K562 (cell line): ENCODE data around the gene LRMDA. TPM values are rescaled to one million over a fixed set of nuclear protein-coding genes. Genes with fewer than 3 reads are reported as not detected.

Source experiments
- ATAC-seq: fragments of 200-7000 bp; cut with Tn5 transposase; 3 replicates; pipeline ENCODE4 v1.9.1; 2020; ENCODE audit warnings: moderate library complexity
- BruUV-seq: library from RNA; stranded (reverse); fragments of 400-500 nt; replicated peaks from 2 replicates; lab custom pipeline; 2021; lab: Mats Ljungman, UMichigan
- CTCF ChIA-PET: fragments of 300-600 bp; formaldehyde crosslinking; extraction: SDS; loops from one replicate; lab custom pipeline; 2021; ENCODE audit warnings: low intra/inter-chr PET ratio; lab: Yijun Ruan, JAX
- POLR2A ChIA-PET: fragments of 300-600, 350-650 bp; sonication (Branson Sonifier 250); formaldehyde crosslinking; extraction: SDS; loops from one replicate; lab custom pipeline; 2021; ENCODE audit warnings: antibody characterized with exemption, inconsistent platforms; lab: Yijun Ruan, JAX
- DNase-seq, 4 experiments: peaks; one replicate each; pipeline versions ENCODE4 v3.0.0 to v3.0.0-alpha.2; 2011 to 2018; ENCODE audit warnings: low spot score in 3 of 4, mixed read lengths in 3 of 4; ENCODE audit errors: extremely low read depth in 1 of 4
- FAIRE-seq: peaks from 2 replicates; lab custom pipeline; 2011; peaks lifted over from hg19 to GRCh38; lab: Jason Lieb, UNC
- H2AFZ ChIP-seq: 2 replicates; pipeline ENCODE4 v1.6.0; 2011; ENCODE audit warnings: low read depth, low read length, control low read depth, inconsistent platforms
- H3K27ac ChIP-seq: fragments of 200-600 bp; 3 replicates; pipeline ENCODE4 v1.8.0; 2011; ENCODE audit warnings: low read depth, mild to moderate bottlenecking, control low read depth, inconsistent platforms, low read length, moderate library complexity, mixed read lengths; ENCODE audit errors: extremely low read depth
- H3K27me3 ChIP-seq, 2 experiments: fragments of 300-600 bp in 1 of 2; 2 replicates in 1 of 2; 3 replicates in 1 of 2; pipeline versions ENCODE4 v1.6.0 to v1.8.0; 2011; ENCODE audit warnings: inconsistent platforms in 2 of 2, low read length in 2 of 2, mild to moderate bottlenecking in 1 of 2, mixed read lengths in 1 of 2, moderate library complexity in 1 of 2; ENCODE audit not compliant: control insufficient read depth in 2 of 2, insufficient read depth in 2 of 2
- H3K36me3 ChIP-seq: fragments of 300-600 bp; 3 replicates; pipeline ENCODE4 v1.8.0; 2011; ENCODE audit warnings: mild to moderate bottlenecking, low read length, inconsistent platforms; ENCODE audit not compliant: control insufficient read depth, insufficient read depth
- H3K4me1 ChIP-seq, 2 experiments: fragments of 200-600 bp in 1 of 2; replicated peaks in 1 of 2; 2 replicates in 1 of 2; 3 replicates in 1 of 2; pipeline versions ENCODE4 v1.5.1 to v1.8.0; 2011; ENCODE audit warnings: inconsistent platforms in 2 of 2, low read length in 2 of 2, mild to moderate bottlenecking in 1 of 2, mixed read lengths in 1 of 2, moderate library complexity in 1 of 2; ENCODE audit not compliant: control insufficient read depth in 2 of 2, insufficient read depth in 2 of 2
- H3K4me2 ChIP-seq: 2 replicates; pipeline ENCODE4 v1.6.1; 2011; ENCODE audit warnings: low read length, control low read depth, inconsistent platforms, mixed read lengths; ENCODE audit not compliant: insufficient read depth
- H3K4me3 ChIP-seq: fragments of 200-600 bp; sonication (generic), shearing (Covaris generic); 2 replicates; pipeline ENCODE4 v1.5.1; 2016; ENCODE audit warnings: control low read depth, inconsistent platforms
- H3K79me2 ChIP-seq: fragments of 200-600 bp; 3 replicates; pipeline ENCODE4 v1.8.0; 2011; ENCODE audit warnings: low read length, inconsistent platforms; ENCODE audit not compliant: control insufficient read depth, insufficient read depth
- H3K9ac ChIP-seq, 2 experiments: 2 replicates each; pipeline versions ENCODE4 v1.6.0 to v1.6.1; 2011; ENCODE audit warnings: low read depth in 2 of 2, low read length in 2 of 2, control low read depth in 1 of 2, inconsistent platforms in 1 of 2, mild to moderate bottlenecking in 1 of 2, mixed read lengths in 1 of 2; ENCODE audit not compliant: insufficient read depth in 1 of 2
- H3K9me1 ChIP-seq: one replicate; pipeline ENCODE4 v1.6.0; 2011; ENCODE audit warnings: inconsistent platforms, mild to moderate bottlenecking, low read length, moderate library complexity; ENCODE audit not compliant: control insufficient read depth, insufficient read depth
- H3K9me3 ChIP-seq: replicated peaks from 2 replicates; pipeline ENCODE4 v1.5.1; 2011; ENCODE audit warnings: low read depth, low read length, inconsistent platforms; ENCODE audit not compliant: control insufficient read depth, insufficient read depth
- H4K20me1 ChIP-seq: replicated peaks from 2 replicates; pipeline ENCODE4 v1.6.1; 2011; ENCODE audit warnings: low read length, inconsistent platforms, mixed read lengths; ENCODE audit not compliant: control insufficient read depth, insufficient read depth
- BRD9 ChIP-seq: fragments of 450-650 bp; IDR thresholded peaks from 2 replicates; pipeline ENCODE4 v1.6.1; 2018; ENCODE audit warnings: low read depth; ENCODE audit not compliant: partially characterized antibody
- CC2D1A ChIP-seq: fragments of 450-650 bp; IDR thresholded peaks from 2 replicates; pipeline ENCODE4 v1.6.1; 2017; ENCODE audit warnings: mild to moderate bottlenecking
- CEBPG ChIP-seq, 3 experiments: fragments of 200-800 bp in 1 of 3; sonication (Bioruptor generic) in 1 of 3; sonication (generic) in 1 of 3; formaldehyde crosslinking in 1 of 3; IDR thresholded peaks in 2 of 3; conservative IDR thresholded peaks in 1 of 3; 2 replicates each; pipeline versions ENCODE4 v1.6.1 to v1.8.0; 2016 to 2022; ENCODE audit warnings: missing compliant biosample characterization in 2 of 3, missing genetic modification characterization in 2 of 3, mild to moderate bottlenecking in 1 of 3, missing genetic modification reagents in 1 of 3
- ESRRB ChIP-seq: fragments of 250-450 bp; sonication (Bioruptor Pico); IDR thresholded peaks from 2 replicates; pipeline ENCODE4 v1.5.0; 2020; ENCODE audit warnings: mild to moderate bottlenecking, moderate library complexity, borderline replicate concordance
- GTF2E2 ChIP-seq: fragments of 200-800 bp; sonication (Bioruptor generic); IDR thresholded peaks from 2 replicates; pipeline ENCODE4 v1.6.1; 2016; ENCODE audit warnings: missing genetic modification characterization, missing compliant biosample characterization
- IRF2 ChIP-seq: sonication (generic); formaldehyde crosslinking; IDR thresholded peaks from 2 replicates; pipeline ENCODE4 v1.8.1; 2022; ENCODE audit warnings: mild to moderate bottlenecking, missing genetic modification reagents
- ZNF347 ChIP-seq: fragments of 450-650 bp; formaldehyde crosslinking; IDR thresholded peaks from 2 replicates; pipeline ENCODE4 v1.4.0; 2020; ENCODE audit warnings: low read depth, mild to moderate bottlenecking, moderate library complexity
- ZNF551 ChIP-seq: fragments of 250-450 bp; sonication (Bioruptor Pico); IDR thresholded peaks from 2 replicates; pipeline ENCODE4 v1.5.0; 2021; ENCODE audit warnings: mild to moderate bottlenecking, moderate library complexity
- ZNF764 ChIP-seq: fragments of 250-450 bp; sonication (Bioruptor Pico); IDR thresholded peaks from 2 replicates; pipeline ENCODE4 v1.4.0; 2020; ENCODE audit warnings: low read depth, mild to moderate bottlenecking, moderate library complexity
- WGBS: fragments of 100-300 bp; shearing (Covaris generic); methylation state at CpG from one replicate; pipeline ENCODE4 v1.1.6; 2016; ENCODE audit warnings: low coverage, mixed read lengths; ENCODE audit not compliant: insufficient coverage; ENCODE audit errors: missing lambda C conversion rate; 5-methylcytosine and 5-hydroxymethylcytosine counted together
- in situ Hi-C: fragments of 300-500 bp; cut with MboI; formaldehyde crosslinking; loops from 4 replicates; pipeline ENCODE4 v1.15.0; 2018; ENCODE audit warnings: inconsistent platforms, mixed read lengths
- intact Hi-C: fragments of 100-400 bp; cut with micrococcal nuclease; formaldehyde crosslinking; loops from 2 replicates; pipeline ENCODE4 v1.14.2; 2022
- polyA plus RNA-seq, 8 experiments: library from polyadenylated mRNA; depleted of rRNA in 4 of 8; stranded (reverse) in 5 of 8; unstranded in 3 of 8; fragments of >200 nt; fragmentation: Nextera tagmentation in 2 of 8; fragmentation: Illumina TruSeq in 1 of 8; extraction: Ambion mirVana in 2 of 8; extraction: Trizol in 1 of 8; gene quantifications; 2 replicates each; pipeline versions ENCODE4 v1.2.1 to v1.2.3, GENCODE V29; 2011 to 2014; ENCODE audit warnings: inconsistent platforms in 1 of 8, missing spikeins in 1 of 8
- total RNA-seq, 7 experiments: library from RNA; depleted of rRNA in 6 of 7; stranded (reverse); fragments of >200 nt in 6 of 7; fragmentation: Illumina TruSeq in 2 of 7; extraction: Trizol in 2 of 7; gene quantifications; 2 replicates each; pipeline versions ENCODE4 v1.2.1 to v1.2.3, GENCODE V29; 2011 to 2021; ENCODE audit warnings: low replicate concordance in 1 of 7
- TF ChIP-seq, protein P1 (sequence below), 2 experiments: fragments of 450-650 bp; IDR thresholded peaks; 2 replicates each; pipeline ENCODE4 v1.6.1; 2016
- TF ChIP-seq, protein P2 (sequence below): sonication (generic); formaldehyde crosslinking; IDR thresholded peaks from 2 replicates; pipeline ENCODE4 v1.8.0; 2022; ENCODE audit warnings: mild to moderate bottlenecking, low read depth, missing genetic modification reagents
- TF ChIP-seq, protein P3 (sequence below): fragments of 450-650 bp; IDR thresholded peaks from 2 replicates; pipeline ENCODE4 v1.7.1; 2018; ENCODE audit warnings: mild to moderate bottlenecking, low read depth; ENCODE audit not compliant: partially characterized antibody

The LRMDA gene
- total and polyA plus RNA-seq, 9 of the 15 experiments (the other 6 are each of a cell fraction or from before 2014, with no cell fraction given) = 0.25 TPM; not detected in 8

DNA sequence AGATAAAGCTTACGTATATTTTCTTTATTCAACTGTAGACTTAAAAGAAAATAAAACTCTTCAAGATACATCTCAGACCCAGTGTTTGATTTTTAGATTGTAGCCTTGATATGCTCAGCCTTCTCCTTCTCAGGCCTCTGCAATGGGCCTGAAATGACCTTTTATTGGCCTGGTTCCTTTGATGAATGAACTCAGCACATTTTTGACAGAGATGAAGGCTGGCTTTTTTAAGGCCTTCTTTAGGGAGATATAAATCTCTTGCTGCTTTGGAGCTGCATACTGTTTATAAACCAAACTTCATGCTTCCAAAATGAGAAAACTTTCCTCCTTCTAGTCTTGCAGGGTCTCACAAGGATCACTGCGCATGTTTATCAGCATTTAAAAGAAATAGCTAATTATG lies 1049.8 kb downstream of the LRMDA start:
- no peak for ATAC-seq
- H3K4me3 ChIP-seq = no peak overlapping the region
- no peak overlapping the region for H3K9ac ChIP-seq
- no peaks in the 10 kb centered on the region for H3K9me3 ChIP-seq
- WGBS = 0% methylated on average over 2 of the region's 2 CpGs
- no peak for FAIRE-seq
- no peak overlapping the region for H2AFZ ChIP-seq
- no peaks in the 10 kb centered on the region for H3K79me2 ChIP-seq
- no peaks in the 10 kb centered on the region for H3K9me1 ChIP-seq
- no peak for DNase-seq
- no TSS peak for BruUV-seq
- intact Hi-C loops (no loop called here), in situ Hi-C loops (no loop called here)
- no peaks in the 10 kb centered on the region for H3K4me1 ChIP-seq
- H3K4me2 ChIP-seq = no peak overlapping the region
- CTCF ChIA-PET = no interaction called here
- no peaks in the 10 kb centered on the region for H4K20me1 ChIP-seq
- H3K27me3 ChIP-seq = no peaks in the 10 kb centered on the region
- TF ChIP-seq CC2D1A = no peak
- TF ChIP-seq BRD9 = no peak
- TF ChIP-seq ZNF551 (CRISPR knock-in tag) = no peak
- no peak for TF ChIP-seq ZNF347 (CRISPR knock-in tag)
- TF ChIP-seq, protein P1, sequence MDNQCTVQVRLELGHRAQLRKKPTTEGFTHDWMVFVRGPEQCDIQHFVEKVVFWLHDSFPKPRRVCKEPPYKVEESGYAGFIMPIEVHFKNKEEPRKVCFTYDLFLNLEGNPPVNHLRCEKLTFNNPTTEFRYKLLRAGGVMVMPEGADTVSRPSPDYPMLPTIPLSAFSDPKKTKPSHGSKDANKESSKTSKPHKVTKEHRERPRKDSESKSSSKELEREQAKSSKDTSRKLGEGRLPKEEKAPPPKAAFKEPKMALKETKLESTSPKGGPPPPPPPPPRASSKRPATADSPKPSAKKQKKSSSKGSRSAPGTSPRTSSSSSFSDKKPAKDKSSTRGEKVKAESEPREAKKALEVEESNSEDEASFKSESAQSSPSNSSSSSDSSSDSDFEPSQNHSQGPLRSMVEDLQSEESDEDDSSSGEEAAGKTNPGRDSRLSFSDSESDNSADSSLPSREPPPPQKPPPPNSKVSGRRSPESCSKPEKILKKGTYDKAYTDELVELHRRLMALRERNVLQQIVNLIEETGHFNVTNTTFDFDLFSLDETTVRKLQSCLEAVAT (IDR thresholded peaks at IDR 0.05) = no peak
- no peak for TF ChIP-seq ZNF764
- no peak for TF ChIP-seq GTF2E2 (tag)
- no peak for TF ChIP-seq ESRRB (CRISPR knock-in tag)
- TF ChIP-seq IRF2 = no peak
- TF ChIP-seq, protein P2, sequence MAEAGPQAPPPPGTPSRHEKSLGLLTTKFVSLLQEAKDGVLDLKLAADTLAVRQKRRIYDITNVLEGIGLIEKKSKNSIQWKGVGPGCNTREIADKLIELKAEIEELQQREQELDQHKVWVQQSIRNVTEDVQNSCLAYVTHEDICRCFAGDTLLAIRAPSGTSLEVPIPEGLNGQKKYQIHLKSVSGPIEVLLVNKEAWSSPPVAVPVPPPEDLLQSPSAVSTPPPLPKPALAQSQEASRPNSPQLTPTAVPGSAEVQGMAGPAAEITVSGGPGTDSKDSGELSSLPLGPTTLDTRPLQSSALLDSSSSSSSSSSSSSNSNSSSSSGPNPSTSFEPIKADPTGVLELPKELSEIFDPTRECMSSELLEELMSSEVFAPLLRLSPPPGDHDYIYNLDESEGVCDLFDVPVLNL (CRISPR knock-in tag) = no peak
- TF ChIP-seq, protein P3, sequence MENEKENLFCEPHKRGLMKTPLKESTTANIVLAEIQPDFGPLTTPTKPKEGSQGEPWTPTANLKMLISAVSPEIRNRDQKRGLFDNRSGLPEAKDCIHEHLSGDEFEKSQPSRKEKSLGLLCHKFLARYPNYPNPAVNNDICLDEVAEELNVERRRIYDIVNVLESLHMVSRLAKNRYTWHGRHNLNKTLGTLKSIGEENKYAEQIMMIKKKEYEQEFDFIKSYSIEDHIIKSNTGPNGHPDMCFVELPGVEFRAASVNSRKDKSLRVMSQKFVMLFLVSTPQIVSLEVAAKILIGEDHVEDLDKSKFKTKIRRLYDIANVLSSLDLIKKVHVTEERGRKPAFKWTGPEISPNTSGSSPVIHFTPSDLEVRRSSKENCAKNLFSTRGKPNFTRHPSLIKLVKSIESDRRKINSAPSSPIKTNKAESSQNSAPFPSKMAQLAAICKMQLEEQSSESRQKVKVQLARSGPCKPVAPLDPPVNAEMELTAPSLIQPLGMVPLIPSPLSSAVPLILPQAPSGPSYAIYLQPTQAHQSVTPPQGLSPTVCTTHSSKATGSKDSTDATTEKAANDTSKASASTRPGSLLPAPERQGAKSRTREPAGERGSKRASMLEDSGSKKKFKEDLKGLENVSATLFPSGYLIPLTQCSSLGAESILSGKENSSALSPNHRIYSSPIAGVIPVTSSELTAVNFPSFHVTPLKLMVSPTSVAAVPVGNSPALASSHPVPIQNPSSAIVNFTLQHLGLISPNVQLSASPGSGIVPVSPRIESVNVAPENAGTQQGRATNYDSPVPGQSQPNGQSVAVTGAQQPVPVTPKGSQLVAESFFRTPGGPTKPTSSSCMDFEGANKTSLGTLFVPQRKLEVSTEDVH = no peak
- no peak for TF ChIP-seq CEBPG (CRISPR knock-in tag; IDR thresholded peaks at IDR 0.05)
- no peak for TF ChIP-seq CEBPG (tag; conservative IDR thresholded peaks at IDR 0.05 in 1 of 2, IDR thresholded peaks at IDR 0.05 in 1 of 2)
- H3K36me3 ChIP-seq = no peaks in the 10 kb centered on the region
- H3K27ac ChIP-seq = no peak overlapping the region
- POLR2A ChIA-PET = no interaction called here
